Measurements from ENCODE around the gene B3GNT5. TPM values are rescaled to one million over a fixed set of nuclear protein-coding genes. Genes with fewer than 3 reads are reported as not detected.
A peak's percentile ranks its signal among the peaks of the same experiment; 100 is the strongest.

The B3GNT5 gene
- total RNA-seq, 4 donors from 2014 or later: 6.0 to 46.3 (median 39.9) TPM

DNA sequence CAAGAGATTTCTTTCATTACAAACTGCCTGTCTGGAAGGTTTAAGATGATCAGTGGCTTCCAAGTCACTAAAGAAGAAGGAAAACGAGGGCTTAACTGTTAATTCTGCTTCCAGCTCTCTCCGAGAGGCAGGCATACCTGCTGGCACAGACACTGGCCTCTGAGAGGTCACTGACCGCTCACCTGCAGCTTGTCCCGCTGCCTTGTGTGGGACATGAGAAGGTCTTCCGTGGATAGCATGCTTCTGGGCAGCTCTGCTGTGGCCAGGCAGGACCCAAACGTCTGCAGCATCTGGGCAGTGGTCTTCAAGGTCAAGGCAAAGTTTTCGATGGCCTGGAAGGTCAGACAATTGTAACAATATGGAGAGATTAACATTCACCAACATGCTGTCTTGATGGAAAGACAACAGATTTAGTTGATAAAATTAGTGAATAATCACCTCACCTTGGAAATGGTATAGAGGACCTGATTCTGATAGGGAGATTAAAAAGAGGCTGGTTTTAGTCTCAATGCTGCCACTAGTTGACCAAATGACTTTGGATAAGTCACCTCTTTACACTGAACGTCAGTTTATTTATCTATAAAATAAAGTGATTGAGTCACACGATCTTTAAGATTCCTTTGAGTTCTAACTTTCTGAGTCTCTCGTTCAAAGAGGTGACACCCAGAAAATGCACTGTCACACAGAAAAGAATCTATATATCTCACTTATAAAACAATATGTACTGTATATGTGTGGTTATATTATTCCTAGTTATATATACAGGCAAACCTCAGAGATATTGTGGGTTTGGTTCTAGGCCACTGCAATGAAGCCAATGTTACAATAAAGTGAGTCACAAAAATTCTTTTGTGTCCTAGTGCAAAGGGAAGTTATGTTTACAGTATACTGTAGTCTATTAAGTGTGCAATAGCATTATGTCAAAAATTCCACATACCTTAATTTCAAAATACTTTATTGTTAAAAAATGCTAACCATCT, 65.1 kb downstream of the B3GNT5 start:
- intact Hi-C loops (cut with DNase I; ENCODE audit: low total_unique reads) (no loop called here), in situ Hi-C loops (cut with MboI; ENCODE audit: low pct_ligation_motif_present in 1 of 4, low pct_unique_long_range_greater_than_20kb in 1 of 4, low sequenced_read_pairs in 3 of 4) (no loop called here)
- Histone ChIP-seq H3K36me3 (no peaks in the 10 kb centered on the region), H3K9me3 (no peaks in the 10 kb centered on the region), H3K27ac (peak overlapping the region in 3 of 4 donors; percentile 1 to 54 (median 50)), H3K27me3 (no peaks in the 10 kb centered on the region), H3K4me1 (peaks cover 0 to 11% (median 5%) of the 10 kb centered on the region in 4 donors), H3K4me3 (no peak overlapping the region)
- no peak for DNase-seq
- WGBS, 2 donors (ENCODE audit: low coverage in 1 of 2): 72 to 81% methylated on average over 4 to 10 of the region's 10 CpGs
- TF ChIP-seq POLR2AphosphoS5 (IDR thresholded peaks at IDR 0.05): no peak
- TF ChIP-seq, protein P1, sequence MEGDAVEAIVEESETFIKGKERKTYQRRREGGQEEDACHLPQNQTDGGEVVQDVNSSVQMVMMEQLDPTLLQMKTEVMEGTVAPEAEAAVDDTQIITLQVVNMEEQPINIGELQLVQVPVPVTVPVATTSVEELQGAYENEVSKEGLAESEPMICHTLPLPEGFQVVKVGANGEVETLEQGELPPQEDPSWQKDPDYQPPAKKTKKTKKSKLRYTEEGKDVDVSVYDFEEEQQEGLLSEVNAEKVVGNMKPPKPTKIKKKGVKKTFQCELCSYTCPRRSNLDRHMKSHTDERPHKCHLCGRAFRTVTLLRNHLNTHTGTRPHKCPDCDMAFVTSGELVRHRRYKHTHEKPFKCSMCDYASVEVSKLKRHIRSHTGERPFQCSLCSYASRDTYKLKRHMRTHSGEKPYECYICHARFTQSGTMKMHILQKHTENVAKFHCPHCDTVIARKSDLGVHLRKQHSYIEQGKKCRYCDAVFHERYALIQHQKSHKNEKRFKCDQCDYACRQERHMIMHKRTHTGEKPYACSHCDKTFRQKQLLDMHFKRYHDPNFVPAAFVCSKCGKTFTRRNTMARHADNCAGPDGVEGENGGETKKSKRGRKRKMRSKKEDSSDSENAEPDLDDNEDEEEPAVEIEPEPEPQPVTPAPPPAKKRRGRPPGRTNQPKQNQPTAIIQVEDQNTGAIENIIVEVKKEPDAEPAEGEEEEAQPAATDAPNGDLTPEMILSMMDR (IDR thresholded peaks at IDR 0.05): no peak
- TF ChIP-seq EP300 (IDR thresholded peaks at IDR 0.05; ENCODE audit: low read depth): no peak
- TF ChIP-seq POLR2A (IDR thresholded peaks at IDR 0.05): no peak

GRCh38 chr3:183318877-183319276, 65.8 kb downstream of the B3GNT5 start:
- H3K27me3 ChIP-seq: no peaks in the 10 kb centered on the region
- WGBS, 2 donors (ENCODE audit: low coverage in 1 of 2): 78 to 86% methylated on average over 5 of the region's 5 CpGs
- H3K27ac ChIP-seq: no peak overlapping the region
- H3K4me3 ChIP-seq: no peak overlapping the region
- in situ Hi-C loops (cut with MboI; ENCODE audit: low pct_ligation_motif_present in 1 of 4, low pct_unique_long_range_greater_than_20kb in 1 of 4, low sequenced_read_pairs in 3 of 4): no loop called here
- no peaks in the 10 kb centered on the region for H3K9me3 ChIP-seq
- peaks cover 0 to 11% (median 5%) of the 10 kb centered on the region in 4 donors for H3K4me1 ChIP-seq
- intact Hi-C loops (cut with DNase I; ENCODE audit: low total_unique reads): no loop called here
- DNase-seq: no peak
- TF ChIP-seq POLR2AphosphoS5 (IDR thresholded peaks at IDR 0.05) (no peak), POLR2A (IDR thresholded peaks at IDR 0.05) (no peak), EP300 (IDR thresholded peaks at IDR 0.05; ENCODE audit: low read depth) (no peak)
- TF ChIP-seq, protein P1 (IDR thresholded peaks at IDR 0.05): no peak
- H3K36me3 ChIP-seq: no peaks in the 10 kb centered on the region

GRCh38 chr3:183319371-183319770, 66.3 kb downstream of the B3GNT5 start:
- Histone ChIP-seq H3K27ac (no peak overlapping the region), H3K36me3 (no peaks in the 10 kb centered on the region), H3K4me1 (peaks cover 0 to 11% (median 5%) of the 10 kb centered on the region in 4 donors), H3K4me3 (no peak overlapping the region), H3K27me3 (no peaks in the 10 kb centered on the region), H3K9me3 (no peaks in the 10 kb centered on the region)
- TF ChIP-seq EP300 (IDR thresholded peaks at IDR 0.05; ENCODE audit: low read depth): no peak
- TF ChIP-seq, protein P1 (IDR thresholded peaks at IDR 0.05): no peak
- no peak for TF ChIP-seq POLR2A (IDR thresholded peaks at IDR 0.05)
- intact Hi-C loops (cut with DNase I; ENCODE audit: low total_unique reads) (no loop called here), in situ Hi-C loops (cut with MboI; ENCODE audit: low pct_ligation_motif_present in 1 of 4, low pct_unique_long_range_greater_than_20kb in 1 of 4, low sequenced_read_pairs in 3 of 4) (no loop called here)
- DNase-seq: no peak

Small RNAs within 50 kb of the gene (small RNA-seq; reads per million reads assigned to genes)
- gene RNA5SP151: 0 reads per million in 4 donors

Other genes with a start within 250 kb of the B3GNT5 start
- 10 to 100 TPM in 3 of 4 donors, 1 to 10 TPM in 1; 1.5 to 64.3 (median 19.9) TPM for gene MCCC1, start 153.8 kb upstream of the B3GNT5 start, total RNA-seq
- 1 to 10 TPM in 1 of 4 donors, not detected in 3; 1.1 TPM for gene LAMP3, start 90.5 kb upstream of the B3GNT5 start, total RNA-seq
- 1 to 10 TPM in 3 of 4 donors, under 1 TPM in 1; 0.20 to 3.7 (median 2.0) TPM for gene MCF2L2, start 175.4 kb downstream of the B3GNT5 start, total RNA-seq

All from transverse colon (tissue), 4 donors.